Hematopoietic multipotent progenitor cell treated with erythropoietin and hydrocortisone succinate and interleukin-3 and kit ligand, for 8 days (in vitro differentiated cells): ENCODE results near the gene VENTX.
"Not testable (repeated sequence)": the region's sequence is repeated elsewhere in the genome, so short reads cannot be mapped to it uniquely, and the experiment has no call there.

ENCODE experiments used
- DNase-seq: peaks from one replicate; pipeline ENCODE4 v3.0.0-alpha.2; 2015

VENTX gene

DNA sequence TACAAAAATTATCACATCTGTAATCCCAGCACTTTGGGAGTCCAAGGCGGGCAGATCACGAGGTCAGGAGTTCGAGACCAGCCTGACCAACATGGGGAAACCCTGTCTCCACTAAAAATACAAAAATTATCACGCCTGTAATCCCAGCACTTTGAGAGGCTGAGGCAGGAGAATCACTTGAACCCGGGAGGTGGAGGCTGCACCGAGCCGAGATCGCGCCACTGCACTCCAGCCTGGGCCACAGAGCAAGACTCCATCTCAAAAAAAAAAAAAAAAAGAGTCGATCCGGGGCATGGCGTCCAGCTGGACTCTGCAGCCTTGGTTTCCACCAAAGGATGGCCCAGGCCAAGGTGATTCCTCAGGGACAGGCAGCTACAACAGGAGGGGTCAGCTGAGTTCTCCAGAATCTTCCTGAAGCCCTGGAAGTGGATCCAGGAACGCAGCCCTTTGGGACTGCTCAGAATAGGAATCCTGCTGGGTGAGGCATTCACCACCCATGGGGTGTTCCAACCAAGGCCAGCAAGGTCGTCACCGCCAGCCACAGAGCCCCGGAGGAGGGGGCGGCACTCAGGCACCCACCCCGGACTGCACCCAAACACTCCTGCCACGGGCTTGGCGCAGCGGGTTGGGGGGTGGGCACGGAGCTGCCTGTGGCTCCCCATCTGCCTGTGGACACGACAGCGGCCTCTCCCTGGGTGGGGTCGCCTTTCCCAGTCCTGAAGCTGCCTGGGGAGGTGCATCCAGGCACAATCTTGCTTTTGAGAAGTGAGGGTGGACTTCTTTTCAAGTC is 19.7 kb upstream of the VENTX start:
- DNase-seq = no peak

DNA sequence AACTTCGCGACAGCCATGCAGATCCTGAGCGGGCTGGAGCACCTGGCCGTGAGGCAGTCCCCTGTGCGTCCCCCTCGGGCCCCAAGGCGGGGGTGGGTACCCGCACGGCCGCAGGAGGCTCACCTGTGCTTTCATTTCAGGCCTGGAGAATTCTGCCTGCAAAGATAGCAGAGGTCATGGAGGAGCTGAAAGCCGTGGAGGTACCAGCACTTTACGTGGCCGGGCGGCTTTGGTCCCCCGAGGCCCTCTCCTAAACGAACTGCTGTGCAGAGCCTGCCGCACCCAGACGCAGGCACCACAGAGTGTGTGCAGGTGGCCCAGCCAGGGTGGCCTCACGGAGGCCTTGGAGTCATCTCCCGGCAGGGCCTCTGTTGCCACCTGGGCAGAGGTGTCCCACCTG is 18.8 kb upstream of the VENTX start:
- no peak for DNase-seq

DNA sequence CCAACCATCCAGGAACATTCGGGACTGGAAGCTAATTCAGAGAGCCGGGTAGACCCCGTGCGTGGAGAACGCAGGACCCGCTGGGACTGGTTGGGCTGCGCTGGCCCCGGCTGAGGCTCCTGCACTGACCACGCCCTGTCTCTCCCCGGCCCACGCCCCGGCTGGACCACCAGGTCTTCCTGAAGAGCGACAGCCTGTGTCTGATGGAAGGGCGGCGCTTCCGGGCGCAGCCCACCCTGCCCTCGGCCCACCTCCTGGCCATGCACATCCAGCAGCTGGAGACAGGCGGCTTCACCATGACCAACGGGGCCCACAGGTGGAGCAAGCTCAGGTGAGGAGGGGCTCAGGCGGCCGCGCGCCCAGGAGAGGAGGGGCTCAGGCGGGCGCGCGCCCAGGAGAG is 17.9 kb upstream of the VENTX start:
- DNase-seq = no peak

DNA sequence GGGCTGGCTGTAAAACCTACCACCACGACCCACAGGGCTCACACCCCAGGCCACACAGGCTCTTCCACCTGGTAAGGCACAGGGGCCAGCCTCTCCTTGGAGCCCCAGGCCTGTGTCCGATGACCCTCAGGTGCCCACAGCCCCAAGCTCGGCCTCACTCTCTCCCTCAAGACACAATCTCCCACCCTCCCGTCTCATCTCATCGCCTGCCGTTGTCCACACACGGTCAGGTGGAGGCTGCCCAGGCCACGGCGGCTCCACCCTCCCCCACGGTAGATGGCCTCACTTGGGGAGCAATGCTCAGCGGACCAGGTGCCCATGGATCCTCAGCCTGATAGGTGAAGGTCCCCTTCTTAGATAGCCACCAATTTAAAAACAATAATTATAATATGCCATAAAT is 16.3 kb upstream of the VENTX start:
- no peak for DNase-seq

DNA sequence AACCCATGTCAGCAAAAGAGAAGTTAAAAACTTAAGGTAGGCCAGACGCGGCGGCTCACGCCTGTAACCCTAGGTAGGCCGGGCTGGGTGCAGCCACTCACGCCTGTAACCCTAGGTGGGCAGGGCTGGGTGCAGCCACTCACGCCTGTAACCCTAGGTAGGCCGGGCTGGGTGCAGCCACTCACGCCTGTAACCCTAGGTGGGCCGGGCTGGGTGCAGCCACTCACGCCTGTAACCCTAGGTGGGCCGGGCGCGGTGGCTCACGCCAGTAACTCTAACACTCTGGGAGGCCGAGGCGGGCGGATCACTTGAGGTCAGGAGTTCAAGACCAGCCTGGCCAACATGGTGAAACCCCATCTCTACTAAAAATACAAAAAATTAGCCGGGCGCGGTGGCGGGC is 15.9 kb upstream of the VENTX start:
- DNase-seq = not testable (repeated sequence)

DNA sequence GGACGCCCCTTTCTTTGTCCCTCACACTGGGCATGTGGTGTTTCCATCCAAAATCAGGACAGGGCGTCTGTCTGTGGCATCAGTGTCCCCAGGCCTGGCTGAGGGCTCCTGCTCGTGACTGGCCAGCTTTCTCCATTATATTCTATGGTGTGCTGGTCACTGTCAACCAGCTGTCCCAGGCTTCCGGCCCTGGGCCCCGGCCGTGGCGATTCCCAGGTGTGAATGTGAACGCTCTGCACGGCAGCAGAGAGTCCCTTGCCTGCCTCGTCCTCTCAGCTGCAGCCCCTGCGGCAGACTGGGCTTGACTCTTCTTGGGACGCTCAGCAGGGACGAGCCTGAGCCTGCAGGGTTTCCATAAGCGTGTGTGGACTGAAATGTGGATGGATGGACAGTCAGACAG is 13.6 kb upstream of the VENTX start:
- DNase-seq = no peak

DNA sequence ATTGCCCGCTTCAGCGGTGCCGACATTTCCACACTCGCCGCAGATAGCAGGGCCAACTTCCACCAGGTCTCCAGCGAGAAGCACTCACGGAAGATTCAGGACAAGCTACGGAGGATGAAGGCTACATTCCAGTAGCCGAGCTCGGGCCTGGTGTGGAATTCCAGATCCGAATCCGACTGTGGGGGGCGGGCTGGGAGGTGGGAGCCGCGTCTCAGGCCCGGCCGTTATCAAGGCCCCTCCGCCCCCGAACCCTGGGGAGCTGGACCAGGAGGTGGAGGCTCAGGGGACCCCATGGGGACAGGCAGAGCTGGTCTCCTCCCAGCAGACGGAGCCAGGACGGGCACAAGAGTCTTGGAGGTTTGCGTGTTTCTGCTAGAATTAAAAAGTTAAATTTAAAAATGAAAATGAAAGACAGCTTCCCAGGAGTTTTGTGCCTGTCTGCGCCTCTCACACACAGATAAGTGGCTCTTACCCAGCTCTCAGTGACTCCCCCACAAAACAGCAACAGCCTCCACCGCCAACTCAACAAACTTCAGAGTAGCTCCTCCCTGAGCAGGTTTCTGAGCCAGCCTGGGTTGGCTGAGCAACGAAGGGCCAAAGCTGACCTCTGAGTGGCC is 12.8 kb upstream of the VENTX start:
- DNase-seq = peak; percentile 52

DNA sequence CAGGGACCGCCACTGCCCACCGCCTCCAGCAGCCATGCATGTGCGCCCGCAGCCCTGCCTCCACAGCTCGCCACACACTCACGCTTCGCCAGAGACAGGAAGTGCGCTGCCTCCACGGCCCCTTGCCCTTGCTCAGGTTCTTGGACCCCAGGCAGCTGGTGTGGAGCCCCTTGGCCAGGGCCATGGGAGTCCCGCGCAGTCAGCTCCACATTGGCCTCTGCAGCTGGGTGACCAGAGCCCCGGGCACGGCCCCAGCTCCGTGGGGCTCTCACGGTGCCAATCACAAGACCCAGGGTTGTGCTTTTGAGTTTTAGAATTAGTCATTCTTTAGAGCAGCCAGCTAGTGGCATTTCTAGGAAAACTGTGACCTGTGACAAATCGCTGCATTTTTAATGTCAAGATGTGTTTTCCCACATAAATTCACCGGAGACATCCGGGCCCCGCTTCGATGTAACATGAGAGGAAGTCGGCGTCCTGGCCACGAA is 11.9 kb upstream of the VENTX start:
- no peak for DNase-seq

DNA sequence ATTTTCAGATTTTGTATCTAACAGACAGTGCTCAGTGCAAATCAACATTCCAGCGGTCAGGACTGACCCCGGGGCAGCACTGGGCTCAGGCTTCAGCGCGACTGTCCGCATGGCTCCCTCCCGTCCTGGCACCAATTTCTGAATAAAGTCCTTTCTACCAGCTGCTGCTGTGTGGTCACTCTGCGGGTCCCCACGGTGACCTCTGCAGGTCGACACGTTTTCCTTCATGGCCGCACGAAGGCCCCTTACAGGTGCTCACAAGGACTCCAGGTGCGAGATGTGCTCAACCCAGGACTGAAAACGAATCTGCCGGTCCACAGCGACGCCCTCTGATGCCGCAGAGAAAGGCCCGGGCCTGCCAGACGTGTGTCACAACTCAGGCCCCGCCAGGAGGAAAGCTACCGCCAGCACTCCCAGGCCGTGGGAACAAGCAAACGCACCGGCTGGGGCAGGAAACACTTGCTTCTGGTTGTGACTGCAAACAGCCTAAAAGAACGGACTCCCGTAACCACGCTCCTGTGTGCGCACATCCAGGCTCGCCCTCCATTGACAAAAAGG is 11.3 kb upstream of the VENTX start:
- DNase-seq = no peak

DNA sequence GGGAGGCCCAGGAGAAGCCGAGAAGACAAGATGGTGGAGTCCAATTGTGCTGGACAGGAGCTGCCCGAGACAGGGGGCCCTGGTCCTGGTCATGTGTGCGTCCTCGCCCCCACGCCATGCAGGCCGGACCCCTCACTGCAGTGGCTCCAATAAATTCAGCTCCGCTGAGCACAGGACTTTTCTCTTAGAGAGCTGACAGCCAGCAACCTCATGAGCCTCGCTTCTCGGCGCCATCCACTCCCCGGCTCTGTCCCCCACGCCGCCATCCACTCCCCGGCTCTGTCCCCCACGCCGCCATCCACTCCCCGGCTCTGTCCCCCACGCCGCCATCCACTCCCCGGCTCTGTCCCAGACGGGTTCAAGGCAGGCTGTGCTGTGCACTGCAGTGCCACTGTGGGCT is 10.4 kb upstream of the VENTX start:
- no peak for DNase-seq

DNA sequence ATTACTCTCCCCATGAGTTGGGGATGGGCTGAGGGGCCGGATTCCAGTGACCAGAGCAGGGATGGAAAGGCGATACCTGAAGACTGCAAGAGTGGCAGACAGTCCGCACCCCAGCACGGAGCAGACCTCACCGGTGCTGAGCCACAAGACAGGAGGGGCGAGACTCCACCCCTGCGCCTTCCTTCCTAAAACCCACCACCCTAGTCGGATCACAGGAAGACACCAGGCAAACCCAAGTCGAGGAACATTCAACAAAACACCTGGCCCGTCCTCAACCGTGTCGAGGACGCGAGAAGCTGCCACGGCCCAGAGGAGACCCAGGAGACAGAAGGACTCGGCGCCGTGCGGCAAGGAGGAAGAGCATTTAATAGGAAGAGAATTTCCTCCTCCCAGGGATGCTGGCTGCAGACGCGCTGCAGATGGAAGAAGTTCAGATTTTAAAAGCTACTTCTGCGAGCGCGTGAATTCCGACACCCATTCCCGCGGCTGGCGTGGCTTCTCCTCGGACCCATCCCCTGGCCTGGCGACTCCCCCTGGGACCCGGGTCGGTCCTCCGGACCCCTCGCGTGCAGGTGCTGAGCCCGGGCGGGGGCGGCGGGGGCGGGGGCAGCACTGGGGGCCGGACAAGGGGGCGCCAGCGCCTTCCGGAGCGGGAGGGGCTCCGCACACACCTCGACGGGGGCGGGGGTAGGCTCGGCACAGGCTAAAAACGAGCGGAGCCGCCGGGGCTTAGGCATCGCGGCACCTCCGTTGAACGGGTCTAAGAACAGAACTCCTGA is 8.2 kb upstream of the VENTX start:
- no peak for DNase-seq

DNA sequence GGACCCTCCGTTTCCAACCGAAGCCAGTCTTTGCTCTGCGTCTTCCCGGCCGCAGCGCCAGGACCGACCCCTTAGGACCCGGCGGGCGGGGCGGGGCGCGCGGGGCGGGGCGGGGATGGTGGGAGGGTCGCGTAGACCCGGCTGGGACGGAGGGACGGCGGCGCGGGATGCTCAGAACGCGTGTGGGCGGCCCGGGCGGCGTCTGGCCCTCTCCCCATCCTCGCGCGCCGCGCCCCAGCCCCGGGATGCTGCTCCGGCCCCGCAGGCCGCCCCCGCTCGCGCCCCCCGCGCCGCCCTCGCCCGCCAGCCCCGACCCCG is 7.7 kb upstream of the VENTX start, which contains the start of gene UTF1:
TSS of gene UTF1 (plus strand) at position 174 of the 318 bp plus-strand sequence. CDS start at position 246, 72 bp downstream.
- DNase-seq = no peak

DNA sequence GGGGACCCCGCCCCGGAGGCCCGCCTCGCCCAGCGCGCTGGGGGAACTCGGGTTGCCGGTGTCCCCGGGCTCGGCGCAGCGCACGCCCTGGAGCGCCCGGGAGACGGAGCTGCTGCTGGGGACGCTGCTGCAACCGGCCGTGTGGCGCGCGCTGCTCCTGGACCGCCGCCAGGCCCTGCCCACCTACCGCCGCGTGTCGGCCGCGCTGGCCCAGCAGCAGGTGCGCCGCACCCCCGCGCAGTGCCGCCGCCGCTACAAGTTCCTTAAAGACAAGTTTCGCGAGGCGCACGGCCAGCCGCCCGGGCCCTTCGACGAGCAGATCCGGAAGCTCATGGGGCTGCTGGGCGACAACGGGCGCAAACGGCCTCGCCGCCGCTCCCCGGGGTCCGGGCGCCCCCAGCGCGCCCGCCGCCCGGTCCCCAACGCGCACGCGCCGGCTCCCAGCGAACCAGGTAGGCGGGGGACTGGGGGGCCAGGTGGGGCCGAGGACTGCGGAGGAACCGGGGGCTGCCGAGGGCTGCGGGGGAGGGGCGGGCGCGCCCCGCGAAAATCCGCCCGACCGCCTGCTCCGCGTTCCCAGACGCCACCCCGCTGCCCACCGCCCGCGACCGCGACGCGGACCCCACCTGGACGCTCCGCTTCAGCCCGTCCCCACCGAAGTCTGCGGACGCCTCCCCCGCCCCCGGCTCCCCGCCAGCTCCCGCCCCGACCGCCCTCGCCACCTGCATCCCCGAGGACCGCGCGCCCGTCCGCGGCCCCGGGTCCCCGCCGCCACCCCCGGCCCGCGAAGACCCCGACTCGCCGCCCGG is 7.1 kb upstream of the VENTX start:
- peak; percentile 20 for DNase-seq

DNA sequence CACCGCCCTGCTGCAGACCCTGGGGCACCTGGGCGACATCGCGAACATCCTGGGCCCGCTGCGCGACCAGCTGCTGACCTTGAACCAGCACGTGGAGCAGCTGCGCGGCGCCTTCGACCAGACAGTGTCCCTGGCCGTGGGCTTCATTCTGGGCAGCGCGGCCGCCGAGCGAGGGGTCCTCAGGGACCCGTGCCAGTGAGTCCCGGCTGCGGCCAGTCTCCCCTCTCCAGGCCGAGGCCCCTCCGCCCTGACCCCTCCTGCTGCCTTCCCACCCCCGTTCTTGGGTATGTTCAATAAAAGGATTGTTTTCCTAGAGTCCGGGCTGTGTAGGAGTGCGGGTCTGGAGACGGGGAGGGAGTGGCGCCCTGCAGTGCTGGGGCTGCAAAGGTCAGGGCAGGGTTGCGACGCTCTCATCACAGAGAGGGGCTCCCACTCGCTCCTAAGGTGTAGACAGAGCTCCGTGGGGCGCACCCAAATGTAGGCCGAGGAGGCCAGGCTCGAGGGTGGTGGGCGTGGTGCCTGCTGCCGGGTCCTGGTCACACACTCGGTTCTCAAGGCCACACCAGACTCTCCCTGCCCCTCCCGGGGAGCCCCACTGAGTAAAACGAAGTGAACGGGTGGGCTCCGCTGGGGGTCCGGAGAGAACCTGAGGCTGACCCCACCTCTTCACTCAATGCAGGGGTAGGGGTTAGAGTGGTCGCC is 6.3 kb upstream of the VENTX start:
- no peak for DNase-seq

DNA sequence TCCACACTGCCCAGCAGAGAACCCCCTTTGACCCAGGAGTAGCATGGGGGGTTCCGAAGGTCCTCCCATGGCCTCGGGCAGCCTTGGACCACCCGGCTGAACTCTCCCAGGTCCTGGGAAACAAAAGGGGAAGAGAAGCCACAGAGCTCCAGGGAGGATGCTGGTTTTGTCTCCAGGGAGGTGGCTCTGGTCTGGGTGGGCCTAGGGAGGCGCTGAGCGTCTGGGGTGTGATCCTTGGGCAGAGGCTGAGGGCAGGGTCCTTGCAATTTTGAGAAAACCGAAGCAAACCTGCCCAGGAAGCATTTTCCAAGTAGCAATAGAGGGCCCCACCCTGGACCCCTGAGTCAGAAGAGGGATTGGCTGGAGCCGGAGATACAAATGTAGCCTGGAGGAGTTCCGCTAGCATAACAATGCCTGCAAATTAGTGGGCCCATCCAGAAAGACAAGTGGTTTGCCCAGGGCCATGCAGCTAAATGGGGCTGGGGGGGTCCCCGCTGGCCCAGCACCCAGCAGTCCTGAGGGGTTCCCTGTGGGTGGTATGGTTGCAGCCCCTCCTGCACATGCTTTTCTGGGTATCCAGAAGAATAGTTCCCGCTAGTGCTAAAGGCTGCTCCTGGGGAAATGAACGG is 5.6 kb upstream of the VENTX start:
- DNase-seq = no peak

DNA sequence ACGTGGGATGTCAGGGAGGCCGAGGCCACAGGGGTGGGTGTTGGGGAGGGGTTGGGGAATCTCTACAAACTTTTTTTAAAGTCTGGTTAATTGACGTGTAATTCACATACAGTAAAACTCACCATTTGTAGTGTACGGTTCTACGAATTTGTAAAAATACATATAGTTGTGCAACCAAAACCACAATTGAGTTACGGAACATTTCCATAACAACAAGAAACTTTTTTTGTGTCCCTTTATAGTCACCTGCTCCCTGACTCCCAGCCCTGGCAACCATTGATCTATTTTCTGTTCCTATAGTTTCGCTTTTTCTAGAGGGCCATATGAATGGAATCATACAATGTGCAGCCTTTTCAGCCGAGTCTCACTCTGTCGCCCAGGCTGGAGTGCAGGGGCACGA is 2.9 kb upstream of the VENTX start:
- not testable (repeated sequence) for DNase-seq

DNA sequence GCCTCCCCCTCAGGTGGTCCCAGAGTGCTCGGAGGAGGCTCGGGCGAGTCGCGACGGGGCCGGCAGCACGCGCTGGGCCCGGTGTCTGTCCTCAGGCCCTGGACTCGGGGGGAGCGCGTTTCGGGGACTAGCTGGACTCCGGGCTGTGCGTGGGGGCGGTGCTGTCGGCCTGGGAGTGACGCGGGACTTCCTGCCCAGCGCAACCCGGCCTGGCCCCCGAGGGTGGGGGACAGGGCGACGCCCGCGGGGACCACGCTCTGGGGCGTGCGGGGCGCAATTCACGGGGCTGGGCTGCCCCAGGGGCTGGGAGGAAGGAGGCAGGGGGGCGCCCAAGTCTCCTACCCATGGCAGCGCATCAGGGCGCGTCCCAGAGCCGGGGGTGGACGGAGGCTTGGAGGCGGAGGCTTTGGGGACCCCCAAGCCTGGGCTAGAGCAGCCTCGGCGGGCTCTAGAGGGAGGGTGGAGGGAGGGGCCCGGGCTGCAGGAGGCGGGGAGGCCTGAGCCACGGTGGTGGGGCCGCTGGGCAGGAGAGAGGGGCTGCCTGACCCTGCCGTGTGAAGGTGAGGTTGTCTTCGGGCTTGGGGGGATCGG is 2.3 kb upstream of the VENTX start:
- no peak for DNase-seq

DNA sequence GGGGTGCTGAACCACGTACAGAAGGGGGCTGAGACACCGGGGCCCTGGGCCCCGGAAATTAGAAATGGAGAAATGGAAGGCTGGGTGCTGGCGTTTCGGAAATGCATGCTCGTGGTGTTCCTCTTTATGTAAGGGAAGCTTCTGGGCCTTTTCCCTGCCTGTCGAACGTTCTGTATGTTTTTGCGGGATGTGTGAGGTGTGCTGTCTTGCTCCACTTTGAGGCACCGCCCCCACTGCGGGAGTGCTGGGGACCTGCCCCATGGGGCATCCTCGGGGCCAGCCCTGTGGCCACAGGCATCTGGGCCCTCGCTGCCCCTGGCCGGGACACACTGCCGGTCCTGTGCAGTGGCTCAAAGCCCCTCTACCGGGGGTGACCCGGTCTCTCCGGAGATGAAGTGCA is 1.7 kb upstream of the VENTX start:
- DNase-seq = no peak

DNA sequence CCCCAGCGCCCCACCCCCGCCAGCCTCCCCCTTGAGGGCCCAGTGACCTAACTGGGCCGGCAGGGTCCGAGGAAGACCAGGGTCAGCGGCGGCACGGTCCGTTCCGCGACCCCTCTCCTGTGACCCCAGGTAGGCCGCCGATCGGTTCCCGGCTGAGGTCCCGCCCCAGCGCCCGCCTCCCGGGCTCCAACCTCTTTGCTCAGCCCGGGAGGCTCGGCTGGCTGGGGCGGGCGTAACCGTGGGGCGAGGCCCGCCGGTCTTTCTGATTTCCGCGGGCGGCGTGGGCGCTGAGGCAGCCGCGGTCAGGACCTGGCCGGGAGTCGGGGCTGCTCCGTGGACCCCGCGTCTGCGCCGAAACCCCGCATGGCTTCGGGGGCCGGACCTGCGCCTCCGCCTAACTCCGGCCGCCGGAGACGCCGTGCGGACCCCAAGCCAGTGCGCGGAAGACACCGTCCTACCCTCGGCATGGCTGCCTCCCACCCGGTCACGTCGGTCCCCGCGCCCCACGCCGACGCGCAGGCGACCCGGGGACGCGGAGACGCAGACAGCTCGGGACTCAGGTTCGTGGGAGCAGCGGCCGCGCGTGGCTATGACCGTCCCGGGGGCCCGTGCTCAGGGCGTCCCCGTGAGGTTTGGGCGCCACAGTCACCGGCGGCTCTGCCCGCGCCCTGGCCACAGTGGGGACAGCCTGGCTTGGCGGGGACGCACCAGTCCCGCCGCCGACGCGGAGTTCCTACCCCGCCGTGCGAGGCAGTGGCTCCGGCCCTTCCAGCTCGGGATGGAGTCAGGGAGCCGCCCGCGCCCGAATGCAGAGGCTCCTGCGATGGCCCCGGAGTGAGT is 1.0 kb upstream of the VENTX start:
- no peak for DNase-seq

DNA sequence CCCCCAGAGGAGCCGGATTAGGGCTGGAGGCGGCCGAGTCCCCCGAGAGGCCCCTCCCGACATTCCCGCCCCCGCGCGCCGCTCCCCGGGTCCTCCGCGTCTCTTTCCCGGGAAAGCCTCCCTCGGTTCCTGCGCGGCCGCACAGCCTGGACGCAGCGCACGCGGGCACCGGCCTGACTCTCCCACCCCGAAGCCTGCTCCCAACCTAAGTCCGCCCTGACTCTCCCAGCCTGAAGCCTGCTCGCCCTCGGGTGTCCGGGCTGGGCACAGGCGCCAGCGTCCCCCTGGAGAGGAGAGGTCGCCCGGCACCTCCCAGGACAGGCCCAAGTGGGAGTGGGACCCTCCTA is 441 bp upstream of the VENTX start:
- no peak for DNase-seq
